Cardiac muscle cell (in vitro differentiated cells and primary cell): ENCODE measurements around the gene CDKN2A. TPM values are rescaled to one million over a fixed set of nuclear protein-coding genes. Genes with fewer than 3 reads are reported as not detected.

Experiments
- DNase-seq, 2 donors: peaks; one replicate each; pipeline versions ENCODE4 v3.0.0 to v3.0.0-alpha.2; 2010 to 2017; ENCODE audit warnings: low read depth in 1 of 2, low spot score in 1 of 2
- H3K27ac ChIP-seq: fragments of 200-600 bp; sonication (generic); 2 replicates; pipeline ENCODE4 v1.5.1; 2016
- H3K27me3 ChIP-seq: fragments of 200-600 bp; sonication (generic); 2 replicates; pipeline ENCODE4 v1.6.0; 2016; ENCODE audit warnings: control low read depth
- H3K36me3 ChIP-seq: fragments of 200-600 bp; sonication (generic); 2 replicates; pipeline ENCODE4 v1.5.1; 2016; ENCODE audit warnings: control low read depth
- H3K4me1 ChIP-seq: fragments of 200-600 bp; sonication (generic); 2 replicates; pipeline ENCODE4 v1.8.1; 2017; ENCODE audit warnings: low read depth, mild to moderate bottlenecking, mixed run types
- H3K4me3 ChIP-seq: fragments of 200-600 bp; sonication (generic); 2 replicates; pipeline ENCODE4 v1.5.1; 2016; ENCODE audit warnings: mild to moderate bottlenecking
- H3K9me3 ChIP-seq: fragments of 200-600 bp; sonication (generic); 2 replicates; pipeline ENCODE4 v1.5.1; 2017; ENCODE audit warnings: low read depth, mild to moderate bottlenecking, control low read depth
- CTCF ChIP-seq: IDR thresholded peaks from 2 replicates; pipeline ENCODE4 v1.5.1; 2012; ENCODE audit warnings: low read depth, mild to moderate bottlenecking, low read length
- polyA plus RNA-seq: library from polyadenylated mRNA; unstranded; fragments of >200 nt; fragmentation: Nextera tagmentation; extraction: Ambion mirVana; gene quantifications from 2 replicates; pipeline ENCODE4 v1.2.1, GENCODE V29; 2016
- total RNA-seq: library from RNA; depleted of rRNA; stranded (reverse); fragments of >200 nt; gene quantifications from 2 replicates; pipeline ENCODE4 v1.2.3, GENCODE V29; 2016

Gene CDKN2A
- total and polyA plus RNA-seq, 2 experiments from 2014 or later = 0.27 TPM; not detected in 1

- H3K27me3 ChIP-seq = peaks cover 100% of the 10 kb centered on the region
- H3K9me3 ChIP-seq = no peaks in the 10 kb centered on the region
- no peaks in the 10 kb centered on the region for H3K36me3 ChIP-seq
- H3K27ac ChIP-seq = no peak overlapping the region
- no peak overlapping the region for H3K4me3 ChIP-seq
- H3K4me1 ChIP-seq = no peaks in the 10 kb centered on the region
- TF ChIP-seq CTCF = no peak
- no peak for DNase-seq
These were observed 1.2 kb downstream of the CDKN2A start for GRCh38 chr9:21993007-21993406.

GRCh38 chr9:21991072-21991959 is 2.9 kb downstream of the CDKN2A start:
- Histone ChIP-seq H3K27me3 (peaks cover 100% of the 10 kb centered on the region), H3K9me3 (no peaks in the 10 kb centered on the region), H3K4me1 (no peaks in the 10 kb centered on the region), H3K36me3 (no peaks in the 10 kb centered on the region), H3K27ac (no peak overlapping the region), H3K4me3 (no peak overlapping the region)
- DNase-seq = no peak
- TF ChIP-seq CTCF = no peak

- H3K36me3 ChIP-seq = no peaks in the 10 kb centered on the region
- TF ChIP-seq CTCF = no peak
- H3K27me3 ChIP-seq = peaks cover 100% of the 10 kb centered on the region
- H3K9me3 ChIP-seq = no peaks in the 10 kb centered on the region
- H3K27ac ChIP-seq = no peak overlapping the region
- no peak for DNase-seq
- no peak overlapping the region for H3K4me3 ChIP-seq
- H3K4me1 ChIP-seq = no peaks in the 10 kb centered on the region
These were observed 4.6 kb downstream of the CDKN2A start for GRCh38 chr9:21989440-21990189.

GRCh38 chr9:21988056-21988990 is 5.9 kb downstream of the CDKN2A start:
- Histone ChIP-seq H3K27me3 (peaks cover 100% of the 10 kb centered on the region), H3K9me3 (no peaks in the 10 kb centered on the region), H3K36me3 (no peaks in the 10 kb centered on the region), H3K4me3 (no peak overlapping the region), H3K4me1 (no peaks in the 10 kb centered on the region), H3K27ac (no peak overlapping the region)
- TF ChIP-seq CTCF = no peak
- DNase-seq = no peak
